Skeletal muscle cell (primary cell): ENCODE data around the gene TSG101.

Source experiments
- DNase-seq: peaks from one replicate; pipeline ENCODE4 v3.0.0-alpha.2; 2010; ENCODE audit warnings: low read depth
- H3K4me3 ChIP-seq: 2 replicates; pipeline ENCODE4 v1.5.1; 2011; ENCODE audit warnings: low read depth, mild to moderate bottlenecking, control low read depth, low read length, moderate library complexity

TSG101 gene, protein sequence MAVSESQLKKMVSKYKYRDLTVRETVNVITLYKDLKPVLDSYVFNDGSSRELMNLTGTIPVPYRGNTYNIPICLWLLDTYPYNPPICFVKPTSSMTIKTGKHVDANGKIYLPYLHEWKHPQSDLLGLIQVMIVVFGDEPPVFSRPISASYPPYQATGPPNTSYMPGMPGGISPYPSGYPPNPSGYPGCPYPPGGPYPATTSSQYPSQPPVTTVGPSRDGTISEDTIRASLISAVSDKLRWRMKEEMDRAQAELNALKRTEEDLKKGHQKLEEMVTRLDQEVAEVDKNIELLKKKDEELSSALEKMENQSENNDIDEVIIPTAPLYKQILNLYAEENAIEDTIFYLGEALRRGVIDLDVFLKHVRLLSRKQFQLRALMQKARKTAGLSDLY

GRCh38 chr11:18526521-18527296, at the start of gene TSG101:
Gene TSG101 (minus strand): TSS chr11:18526942. CDS start chr11:18526816, 126 bp downstream.
- H3K4me3 ChIP-seq, result peak within 1 kb of the TSS; percentile 96

DNA sequence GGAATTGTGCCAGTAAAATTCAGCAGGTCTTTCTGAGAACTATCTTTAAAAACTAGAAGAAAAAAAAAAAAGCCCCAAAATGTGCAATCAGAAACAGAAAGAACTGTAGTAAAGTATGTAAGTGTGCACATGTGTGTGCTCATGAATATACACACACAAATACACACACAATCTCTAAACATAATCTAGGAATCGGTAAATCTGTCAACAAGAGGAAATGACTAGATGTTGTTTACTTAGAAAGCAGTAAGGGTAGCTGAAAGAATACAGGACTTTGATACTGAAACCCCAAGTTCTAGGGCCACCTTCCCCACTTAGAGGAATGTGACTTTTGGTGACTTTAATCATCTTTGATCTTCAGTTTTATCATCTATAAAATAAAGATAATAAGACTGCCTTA, 48.6 kb upstream of the TSG101 start:
- no peak for DNase-seq

More at GRCh38 chr11:18526521-18527296, at the start of gene TSG101:
- DNase-seq, result peak; percentile 69

DNA sequence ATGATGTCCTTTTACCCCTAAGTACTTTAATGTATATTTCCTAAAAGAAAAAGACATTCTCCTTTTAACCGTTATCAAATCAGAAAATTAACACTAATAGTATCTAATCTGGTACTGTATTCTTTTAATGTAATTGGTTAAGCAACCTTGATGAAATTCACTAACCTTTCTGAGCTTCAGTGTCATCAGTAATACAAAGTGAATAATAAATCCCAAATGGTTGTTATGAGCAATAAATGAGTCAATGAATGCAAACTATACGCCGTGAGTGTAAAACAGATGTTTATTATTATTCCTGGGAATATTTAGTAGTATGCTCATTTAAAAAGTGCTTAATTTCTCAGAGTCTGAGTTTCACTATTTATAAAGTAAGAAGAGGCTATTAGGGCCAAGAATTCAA, 40.3 kb upstream of the TSG101 start:
- DNase-seq, result no peak
- H3K4me3 ChIP-seq, result no peak overlapping the region

More for the DNA sequence above, 48.6 kb upstream of the TSG101 start:
- H3K4me3 ChIP-seq, result no peak overlapping the region

DNA sequence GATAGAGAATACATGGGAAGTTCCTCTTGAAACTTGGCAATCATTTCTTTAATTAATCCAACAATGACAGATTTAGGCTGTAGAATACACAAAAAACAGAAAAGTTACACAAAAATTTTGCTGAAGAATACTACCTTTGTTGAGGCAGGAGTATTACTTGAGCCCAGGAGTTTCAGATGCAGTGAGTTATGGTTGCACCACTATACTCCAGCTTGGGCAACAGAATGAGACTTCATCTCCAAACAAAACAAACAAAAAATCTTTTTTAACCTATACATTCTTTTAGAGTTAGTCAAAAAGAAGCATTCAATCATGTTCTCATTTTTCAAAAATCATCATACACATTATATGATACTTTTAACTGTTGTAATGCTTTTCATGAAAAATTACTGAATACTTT, 39.7 kb upstream of the TSG101 start:
- H3K4me3 ChIP-seq, result no peak overlapping the region
- no peak for DNase-seq

- H3K4me3 ChIP-seq, result no peak overlapping the region
- no peak for DNase-seq
Observed at GRCh38 chr11:18564149-18564548, 37.4 kb upstream of the TSG101 start.

DNA sequence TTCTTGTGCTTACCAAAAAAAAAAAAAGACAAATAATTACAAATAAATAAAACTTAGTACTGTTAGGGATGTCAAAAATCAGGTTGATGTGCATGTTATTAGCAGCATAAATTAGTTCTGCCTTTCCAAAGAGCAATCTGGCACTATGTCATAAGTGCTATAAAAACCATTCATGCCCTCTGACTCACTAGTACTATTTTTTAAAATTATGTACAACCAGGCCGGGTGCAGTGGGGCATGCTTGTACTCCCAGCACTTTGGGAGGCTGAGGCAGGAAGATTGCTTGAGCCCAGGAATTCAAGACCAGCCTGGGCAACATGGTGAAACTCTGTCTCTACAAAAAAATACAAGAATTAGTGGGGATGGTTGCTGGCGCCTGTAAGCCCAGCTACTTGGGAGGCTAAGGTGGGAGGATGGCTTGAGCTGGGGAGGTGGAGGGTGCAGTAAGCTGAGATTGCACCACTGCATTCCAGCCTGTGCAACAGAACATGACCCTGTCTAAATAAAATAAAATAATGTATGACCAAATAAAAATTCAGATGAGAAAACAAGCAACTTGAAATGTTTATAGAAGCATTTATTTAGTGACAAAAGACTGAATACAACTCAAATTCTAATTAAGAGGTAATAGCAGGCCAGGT, 36.5 kb upstream of the TSG101 start:
- H3K4me3 ChIP-seq, result no peak overlapping the region
- no peak for DNase-seq

- no peak overlapping the region for H3K4me3 ChIP-seq
- DNase-seq, result no peak
Observed at GRCh38 chr11:18548001-18548400, 21.3 kb upstream of the TSG101 start.

DNA sequence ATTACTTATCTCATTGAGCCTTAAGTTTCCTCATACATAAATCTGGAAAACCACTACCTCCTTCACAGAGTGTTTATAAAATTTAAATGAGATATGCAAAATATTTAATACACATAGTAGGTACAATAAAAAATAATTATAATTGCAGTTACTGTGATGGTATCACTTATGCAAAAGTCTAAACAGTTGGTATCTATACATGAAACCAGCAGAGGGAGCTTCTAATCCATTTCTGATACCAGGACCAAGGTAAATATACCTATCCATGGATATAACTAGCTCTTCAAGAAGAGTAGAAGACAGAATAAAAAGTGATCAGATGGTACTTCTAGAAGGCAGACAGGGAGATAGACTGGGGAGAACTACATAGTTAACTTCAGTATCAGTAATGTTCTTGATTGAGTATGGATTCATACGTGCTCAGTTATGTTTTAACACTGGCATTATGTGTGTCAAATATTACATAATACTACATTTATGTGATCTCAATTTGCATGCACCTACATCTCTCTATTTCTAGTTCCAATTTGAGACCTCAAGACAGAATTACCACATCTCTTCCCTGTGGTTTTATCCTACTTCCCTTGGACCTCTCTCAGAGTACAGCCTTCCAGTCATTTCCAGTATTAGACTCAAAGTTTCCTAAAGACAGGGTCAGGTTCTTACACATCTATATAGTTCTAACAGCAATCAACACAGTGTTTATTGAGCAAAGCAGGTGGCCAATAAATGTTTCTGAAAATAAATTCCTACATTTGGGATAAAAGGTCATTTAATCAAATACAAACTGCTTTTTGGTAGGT, 13.7 kb upstream of the TSG101 start:
- no peak overlapping the region for H3K4me3 ChIP-seq
- DNase-seq, result no peak

GRCh38 chr11:18536209-18536608, 9.5 kb upstream of the TSG101 start:
- DNase-seq, result no peak
- no peak overlapping the region for H3K4me3 ChIP-seq

- H3K4me3 ChIP-seq, result no peak overlapping the region
- DNase-seq, result no peak
Observed at GRCh38 chr11:18534245-18534644, 7.5 kb upstream of the TSG101 start.

DNA sequence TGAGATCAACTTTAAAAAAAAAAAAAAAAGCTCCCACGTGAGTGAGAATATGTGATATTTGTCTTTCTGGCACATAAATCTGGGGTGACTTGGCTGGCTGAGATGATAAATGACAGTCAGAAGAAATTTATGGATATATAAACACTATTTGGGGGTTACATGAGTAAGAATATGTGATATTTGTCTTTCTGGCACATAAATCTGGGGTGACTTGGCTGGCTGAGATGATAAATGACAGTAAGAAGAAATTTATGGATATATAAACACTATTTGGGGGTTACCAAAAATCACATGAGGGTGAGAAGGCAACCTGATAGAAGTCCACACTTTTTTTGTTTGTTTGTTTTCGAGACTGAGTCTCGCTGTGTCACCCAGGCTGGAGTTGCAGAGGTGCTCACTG, 6.6 kb upstream of the TSG101 start:
- DNase-seq, result no peak
- H3K4me3 ChIP-seq, result no peak overlapping the region

DNA sequence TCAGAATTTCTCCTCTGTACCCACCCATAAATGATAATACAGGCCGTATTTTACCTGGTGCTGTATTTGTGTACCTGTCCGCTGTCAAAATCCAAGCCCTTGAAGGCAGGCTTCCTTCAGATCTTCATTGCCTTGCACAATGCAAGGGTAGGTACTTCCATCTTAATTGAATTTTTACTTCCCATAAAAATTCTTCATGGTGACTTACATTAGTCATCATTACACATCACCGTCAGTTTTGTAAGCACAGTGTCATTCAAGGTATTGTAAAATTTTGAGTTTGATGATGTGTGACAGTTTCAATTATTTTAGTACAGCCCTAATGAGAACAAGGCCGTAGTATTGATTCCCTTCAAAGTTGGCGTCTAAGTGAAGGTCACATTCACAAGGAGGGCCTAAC, 770 bp upstream of the TSG101 start:
- DNase-seq, result no peak

GRCh38 chr11:18526130-18526520, 617 bp downstream of the TSG101 start:
- H3K4me3 ChIP-seq, result peak overlapping the region; percentile 96
- no peak for DNase-seq

More for the DNA sequence above, 770 bp upstream of the TSG101 start:
- H3K4me3 ChIP-seq, result peak overlapping the region; percentile 96

GRCh38 chr11:18524248-18524647, 2.5 kb downstream of the TSG101 start:
- no peak overlapping the region for H3K4me3 ChIP-seq
- no peak for DNase-seq

DNA sequence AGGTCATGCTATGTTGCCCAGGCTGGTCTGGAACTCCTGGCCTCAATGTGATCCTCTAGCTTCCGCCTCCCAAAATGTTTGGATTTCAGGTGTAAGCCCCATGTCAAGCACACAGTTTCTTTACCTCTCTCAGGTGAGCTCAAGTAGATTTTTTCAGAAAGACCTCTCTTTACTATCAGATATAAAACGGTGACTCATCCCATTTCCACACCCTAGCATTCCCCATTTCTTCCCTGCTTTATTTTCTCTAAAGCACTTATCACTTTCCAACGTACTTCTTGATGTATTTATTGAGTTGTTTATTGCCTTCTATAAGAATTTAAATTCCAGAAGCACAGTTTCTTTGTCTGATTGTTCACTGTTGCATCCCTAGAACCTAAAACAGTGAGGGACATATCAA, 3.7 kb downstream of the TSG101 start:
- H3K4me3 ChIP-seq, result no peak overlapping the region
- DNase-seq, result no peak

GRCh38 chr11:18522388-18522787, 4.4 kb downstream of the TSG101 start:
- DNase-seq, result no peak
- H3K4me3 ChIP-seq, result no peak overlapping the region

DNA sequence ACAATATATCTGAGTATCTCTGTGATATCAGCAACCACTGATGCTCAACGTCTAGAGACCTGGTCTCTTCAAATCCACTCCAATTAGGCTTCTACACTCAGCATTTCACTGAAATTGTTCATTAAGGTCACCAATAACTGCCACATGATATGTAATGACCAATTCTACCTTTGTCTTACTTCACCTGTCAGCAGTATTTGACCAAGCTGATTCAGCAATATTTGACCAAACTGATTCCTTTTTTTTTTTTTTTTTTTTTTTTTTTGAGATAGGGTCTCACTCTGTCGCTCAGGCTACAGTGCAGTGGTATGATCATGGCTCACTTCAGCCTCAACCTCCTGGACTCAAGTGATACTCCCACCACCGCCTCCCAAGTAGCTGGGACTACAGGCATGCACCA, 5.6 kb downstream of the TSG101 start:
- H3K4me3 ChIP-seq, result no peak overlapping the region
- DNase-seq, result no peak

DNA sequence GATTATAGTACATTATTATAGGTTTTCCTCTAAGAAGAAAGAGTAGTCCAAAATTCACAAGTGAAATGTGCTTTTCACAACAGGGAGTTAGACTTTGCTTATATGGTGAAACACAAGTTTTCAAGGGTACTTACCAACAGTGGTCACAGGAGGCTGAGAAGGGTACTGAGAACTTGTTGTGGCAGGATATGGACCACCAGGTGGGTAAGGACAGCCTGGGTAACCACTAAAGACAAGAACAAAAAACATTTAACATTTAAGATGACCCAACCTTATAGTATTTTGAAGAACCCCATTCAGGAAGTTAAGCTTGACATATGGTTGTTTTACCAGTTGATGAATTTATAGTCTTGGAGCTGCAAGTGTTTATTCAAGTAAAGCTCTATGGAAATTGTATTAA, 24.4 kb downstream of the TSG101 start:
- no peak overlapping the region for H3K4me3 ChIP-seq
- DNase-seq, result no peak

GRCh38 chr11:18501629-18502028, 25.1 kb downstream of the TSG101 start:
- DNase-seq, result no peak

More at GRCh38 chr11:18501629-18502028, 25.1 kb downstream of the TSG101 start:
- no peak overlapping the region for H3K4me3 ChIP-seq
